Liver (tissue), 9 donors: ENCODE measurements around the gene GOLGA8A. TPM values are rescaled to one million over a fixed set of nuclear protein-coding genes. Genes with fewer than 3 reads are reported as not detected.
"Not testable (repeated sequence)": the region's sequence is repeated elsewhere in the genome, so short reads cannot be mapped to it uniquely, and the experiment has no call there.

Experiments used
- DNase-seq: peaks from one replicate; pipeline ENCODE4 v3.0.0-alpha.2; 2017; ENCODE audit warnings: low spot score
- H3K27ac ChIP-seq, 2 donors: one replicate each; pipeline ENCODE4 v1.7.0; 2013; ENCODE audit warnings: inconsistent platforms in 2 of 2, low read length in 2 of 2, control low read depth in 1 of 2, low read depth in 1 of 2, mild to moderate bottlenecking in 1 of 2
- H3K27me3 ChIP-seq, 4 donors: one replicate each; pipeline versions ENCODE4 v1.6.1 to v1.7.0; 2013; ENCODE audit warnings: low read length in 3 of 4, inconsistent platforms in 1 of 4, mild to moderate bottlenecking in 1 of 4, moderate library complexity in 1 of 4; ENCODE audit not compliant: control insufficient read depth in 4 of 4, insufficient read depth in 4 of 4
- H3K36me3 ChIP-seq, 4 donors: one replicate each; pipeline versions ENCODE4 v1.6.1 to v1.7.0; 2013; ENCODE audit warnings: low read length in 3 of 4, mild to moderate bottlenecking in 3 of 4, low read depth in 1 of 4, moderate library complexity in 1 of 4; ENCODE audit not compliant: control insufficient read depth in 4 of 4, insufficient read depth in 3 of 4
- H3K4me1 ChIP-seq, 4 donors: one replicate each; pipeline versions ENCODE4 v1.6.1 to v1.7.0; 2013; ENCODE audit warnings: low read length in 3 of 4, mild to moderate bottlenecking in 3 of 4, moderate library complexity in 1 of 4; ENCODE audit not compliant: control insufficient read depth in 4 of 4, insufficient read depth in 4 of 4
- H3K4me3 ChIP-seq, 3 donors: one replicate each; pipeline versions ENCODE4 v1.6.1 to v1.7.0; 2013; ENCODE audit warnings: low read length in 3 of 3, control low read depth in 1 of 3, low read depth in 1 of 3, mild to moderate bottlenecking in 1 of 3
- H3K9ac ChIP-seq, 2 donors: one replicate each; pipeline ENCODE4 v1.7.0; 2013; ENCODE audit warnings: low read length in 2 of 2, mild to moderate bottlenecking in 2 of 2, moderate library complexity in 2 of 2, control low read depth in 1 of 2, low read depth in 1 of 2
- H3K9me3 ChIP-seq, 4 donors: one replicate each; pipeline versions ENCODE4 v1.6.1 to v1.7.0; 2013; ENCODE audit warnings: low read length in 3 of 4; ENCODE audit not compliant: control insufficient read depth in 4 of 4
- EGR1 ChIP-seq, 2 donors: IDR thresholded peaks; 2 replicates each; pipeline ENCODE4 v1.6.1; 2016 to 2018; ENCODE audit warnings: antibody characterized with exemption in 2 of 2, low read depth in 2 of 2
- FOXA1 ChIP-seq: IDR thresholded peaks from 2 replicates; pipeline ENCODE4 v1.6.1; 2016; ENCODE audit warnings: antibody characterized with exemption
- FOXA2 ChIP-seq: IDR thresholded peaks from 2 replicates; pipeline ENCODE4 v1.6.1; 2016; ENCODE audit warnings: antibody characterized with exemption
- GABPA ChIP-seq, 2 donors: IDR thresholded peaks in 1 of 2; conservative IDR thresholded peaks in 1 of 2; 2 replicates each; pipeline ENCODE4 v1.6.1; 2016; ENCODE audit warnings: antibody characterized with exemption in 2 of 2, mild to moderate bottlenecking in 1 of 2, moderate library complexity in 1 of 2
- HNF4A ChIP-seq, 2 donors: conservative IDR thresholded peaks; 2 replicates each; pipeline ENCODE4 v1.6.1; 2016; ENCODE audit warnings: antibody characterized with exemption in 2 of 2, mild to moderate bottlenecking in 2 of 2
- HNF4G ChIP-seq: IDR thresholded peaks from 2 replicates; pipeline ENCODE4 v1.6.1; 2016; ENCODE audit warnings: antibody characterized with exemption
- JUND ChIP-seq, 2 donors: IDR thresholded peaks; 2 replicates each; pipeline ENCODE4 v1.6.1; 2016; ENCODE audit warnings: antibody characterized with exemption in 2 of 2
- NR2F2 ChIP-seq: IDR thresholded peaks from 2 replicates; pipeline ENCODE4 v1.6.1; 2016; ENCODE audit warnings: antibody characterized with exemption
- RAD21 ChIP-seq, 2 donors: IDR thresholded peaks; 2 replicates each; pipeline ENCODE4 v1.6.1; 2016; ENCODE audit warnings: antibody characterized with exemption in 2 of 2, mild to moderate bottlenecking in 2 of 2
- RXRA ChIP-seq, 2 donors: IDR thresholded peaks; 2 replicates each; pipeline ENCODE4 v1.6.1; 2017 to 2018; ENCODE audit warnings: antibody characterized with exemption in 2 of 2, mild to moderate bottlenecking in 1 of 2
- SP1 ChIP-seq: IDR thresholded peaks from 2 replicates; pipeline ENCODE4 v1.6.1; 2018; ENCODE audit warnings: antibody characterized with exemption, mild to moderate bottlenecking
- TAF1 ChIP-seq: conservative IDR thresholded peaks from 2 replicates; pipeline ENCODE4 v1.6.1; 2016; ENCODE audit warnings: antibody characterized with exemption, mild to moderate bottlenecking
- YY1 ChIP-seq: IDR thresholded peaks from 2 replicates; pipeline ENCODE4 v1.6.1; 2016; ENCODE audit warnings: antibody characterized with exemption, mild to moderate bottlenecking
- WGBS: extraction: QIAGEN DNeasy Blood & Tissue Kit; methylation state at CpG from one replicate; pipeline ENCODE4 v1.1.7; 2013; 5-methylcytosine and 5-hydroxymethylcytosine counted together
- polyA plus RNA-seq, 2 donors: library from polyadenylated mRNA; stranded (reverse) in 1 of 2; unstranded in 1 of 2; fragments of 200-250 nt in 1 of 2; fragments of >200 nt in 1 of 2; fragmentation: Nextera tagmentation in 1 of 2; extraction: Ambion mirVana in 1 of 2; gene quantifications; one replicate each; pipeline versions ENCODE4 v1.2.1 to v1.2.3, GENCODE V29; 2013 to 2015
- total RNA-seq, 2 donors: library from RNA; depleted of rRNA; stranded (reverse); fragments of >200 nt; gene quantifications; one replicate each; pipeline ENCODE4 v1.2.3, GENCODE V29; 2014
- TF ChIP-seq, protein P1 (sequence below): IDR thresholded peaks from 2 replicates; pipeline ENCODE4 v1.6.1; 2016; ENCODE audit warnings: antibody characterized with exemption
- TF ChIP-seq, protein P2 (sequence below): IDR thresholded peaks from 2 replicates; pipeline ENCODE4 v1.6.1; 2016; ENCODE audit warnings: antibody characterized with exemption
- TF ChIP-seq, protein P3 (sequence below): IDR thresholded peaks from 2 replicates; pipeline ENCODE4 v1.6.1; 2016; ENCODE audit warnings: antibody characterized with exemption
- TF ChIP-seq, protein P4 (sequence below): IDR thresholded peaks from 2 replicates; pipeline ENCODE4 v1.6.1; 2016; ENCODE audit warnings: antibody characterized with exemption, mild to moderate bottlenecking
- TF ChIP-seq, protein P5 (sequence below): fragments of 150-350 bp; IDR thresholded peaks from 2 replicates; pipeline ENCODE4 v1.5.1; 2017; ENCODE audit warnings: improper control_type of control experiment, low read depth, low read length; ENCODE audit not compliant: missing input control
- donor health status: healthy.
- donor health status: healthy.
- donor health status: healthy.
- donor health status: healthy.
- donor health status: healthy.

The GOLGA8A gene
- total and polyA plus RNA-seq, 4 donors = 2.1 to 20.6 (median 9.1) TPM

DNA sequence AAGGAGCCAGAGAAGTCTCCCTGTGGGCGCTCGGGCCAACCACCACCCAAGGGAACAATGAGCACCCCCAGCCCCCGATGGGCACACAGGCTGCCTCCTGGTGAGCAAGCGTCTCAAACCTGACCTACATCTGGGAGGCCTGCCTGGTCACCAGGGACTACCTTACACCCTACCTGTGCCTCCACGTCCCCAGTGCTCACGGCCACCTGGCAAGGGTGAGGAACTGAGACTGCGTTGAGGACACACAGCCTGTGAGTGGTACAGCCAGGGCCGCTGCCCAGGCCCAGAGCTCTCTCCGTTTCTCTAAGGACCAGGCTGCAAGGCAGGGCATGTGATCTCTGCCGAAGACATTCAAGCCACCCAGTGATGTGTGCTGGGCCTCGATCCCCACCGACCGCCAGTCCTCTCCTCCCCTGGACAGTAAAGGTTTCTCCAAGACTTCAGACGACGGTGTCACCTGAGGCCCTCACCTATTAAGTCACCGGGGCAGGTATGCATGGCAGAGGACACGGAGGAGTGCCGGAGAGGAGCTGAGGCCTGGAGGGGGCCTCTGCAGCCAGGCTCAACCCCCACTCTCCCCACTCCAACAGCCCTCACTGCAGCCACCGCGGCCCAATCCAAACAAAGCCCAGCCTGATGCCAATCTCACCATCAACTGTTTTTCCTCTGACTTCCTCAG is 2.8 kb downstream of the GOLGA8A start:
- TF ChIP-seq YY1 (no peak), JUND (IDR thresholded peaks at IDR 0.05) (no peak), SP1 (no peak), EGR1 (IDR thresholded peaks at IDR 0.05; ENCODE audit: low read depth in 2 of 2) (no peak), HNF4A (conservative IDR thresholded peaks at IDR 0.05) (no peak), RXRA (IDR thresholded peaks at IDR 0.05) (no peak), FOXA2 (no peak), RAD21 (IDR thresholded peaks at IDR 0.05) (no peak), GABPA (IDR thresholded peaks at IDR 0.05 in 1 of 2, conservative IDR thresholded peaks at IDR 0.05 in 1 of 2) (no peak), NR2F2 (no peak), HNF4G (no peak), TAF1 (no peak), FOXA1 (no peak)
- TF ChIP-seq, protein P1, sequence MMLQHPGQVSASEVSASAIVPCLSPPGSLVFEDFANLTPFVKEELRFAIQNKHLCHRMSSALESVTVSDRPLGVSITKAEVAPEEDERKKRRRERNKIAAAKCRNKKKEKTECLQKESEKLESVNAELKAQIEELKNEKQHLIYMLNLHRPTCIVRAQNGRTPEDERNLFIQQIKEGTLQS = no peak
- TF ChIP-seq, protein P2, sequence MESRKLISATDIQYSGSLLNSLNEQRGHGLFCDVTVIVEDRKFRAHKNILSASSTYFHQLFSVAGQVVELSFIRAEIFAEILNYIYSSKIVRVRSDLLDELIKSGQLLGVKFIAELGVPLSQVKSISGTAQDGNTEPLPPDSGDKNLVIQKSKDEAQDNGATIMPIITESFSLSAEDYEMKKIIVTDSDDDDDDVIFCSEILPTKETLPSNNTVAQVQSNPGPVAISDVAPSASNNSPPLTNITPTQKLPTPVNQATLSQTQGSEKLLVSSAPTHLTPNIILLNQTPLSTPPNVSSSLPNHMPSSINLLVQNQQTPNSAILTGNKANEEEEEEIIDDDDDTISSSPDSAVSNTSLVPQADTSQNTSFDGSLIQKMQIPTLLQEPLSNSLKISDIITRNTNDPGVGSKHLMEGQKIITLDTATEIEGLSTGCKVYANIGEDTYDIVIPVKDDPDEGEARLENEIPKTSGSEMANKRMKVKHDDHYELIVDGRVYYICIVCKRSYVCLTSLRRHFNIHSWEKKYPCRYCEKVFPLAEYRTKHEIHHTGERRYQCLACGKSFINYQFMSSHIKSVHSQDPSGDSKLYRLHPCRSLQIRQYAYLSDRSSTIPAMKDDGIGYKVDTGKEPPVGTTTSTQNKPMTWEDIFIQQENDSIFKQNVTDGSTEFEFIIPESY = no peak
- TF ChIP-seq, protein P3, sequence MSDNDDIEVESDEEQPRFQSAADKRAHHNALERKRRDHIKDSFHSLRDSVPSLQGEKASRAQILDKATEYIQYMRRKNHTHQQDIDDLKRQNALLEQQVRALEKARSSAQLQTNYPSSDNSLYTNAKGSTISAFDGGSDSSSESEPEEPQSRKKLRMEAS = no peak
- TF ChIP-seq, protein P4, sequence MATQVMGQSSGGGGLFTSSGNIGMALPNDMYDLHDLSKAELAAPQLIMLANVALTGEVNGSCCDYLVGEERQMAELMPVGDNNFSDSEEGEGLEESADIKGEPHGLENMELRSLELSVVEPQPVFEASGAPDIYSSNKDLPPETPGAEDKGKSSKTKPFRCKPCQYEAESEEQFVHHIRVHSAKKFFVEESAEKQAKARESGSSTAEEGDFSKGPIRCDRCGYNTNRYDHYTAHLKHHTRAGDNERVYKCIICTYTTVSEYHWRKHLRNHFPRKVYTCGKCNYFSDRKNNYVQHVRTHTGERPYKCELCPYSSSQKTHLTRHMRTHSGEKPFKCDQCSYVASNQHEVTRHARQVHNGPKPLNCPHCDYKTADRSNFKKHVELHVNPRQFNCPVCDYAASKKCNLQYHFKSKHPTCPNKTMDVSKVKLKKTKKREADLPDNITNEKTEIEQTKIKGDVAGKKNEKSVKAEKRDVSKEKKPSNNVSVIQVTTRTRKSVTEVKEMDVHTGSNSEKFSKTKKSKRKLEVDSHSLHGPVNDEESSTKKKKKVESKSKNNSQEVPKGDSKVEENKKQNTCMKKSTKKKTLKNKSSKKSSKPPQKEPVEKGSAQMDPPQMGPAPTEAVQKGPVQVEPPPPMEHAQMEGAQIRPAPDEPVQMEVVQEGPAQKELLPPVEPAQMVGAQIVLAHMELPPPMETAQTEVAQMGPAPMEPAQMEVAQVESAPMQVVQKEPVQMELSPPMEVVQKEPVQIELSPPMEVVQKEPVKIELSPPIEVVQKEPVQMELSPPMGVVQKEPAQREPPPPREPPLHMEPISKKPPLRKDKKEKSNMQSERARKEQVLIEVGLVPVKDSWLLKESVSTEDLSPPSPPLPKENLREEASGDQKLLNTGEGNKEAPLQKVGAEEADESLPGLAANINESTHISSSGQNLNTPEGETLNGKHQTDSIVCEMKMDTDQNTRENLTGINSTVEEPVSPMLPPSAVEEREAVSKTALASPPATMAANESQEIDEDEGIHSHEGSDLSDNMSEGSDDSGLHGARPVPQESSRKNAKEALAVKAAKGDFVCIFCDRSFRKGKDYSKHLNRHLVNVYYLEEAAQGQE = no peak
- TF ChIP-seq, protein P5, sequence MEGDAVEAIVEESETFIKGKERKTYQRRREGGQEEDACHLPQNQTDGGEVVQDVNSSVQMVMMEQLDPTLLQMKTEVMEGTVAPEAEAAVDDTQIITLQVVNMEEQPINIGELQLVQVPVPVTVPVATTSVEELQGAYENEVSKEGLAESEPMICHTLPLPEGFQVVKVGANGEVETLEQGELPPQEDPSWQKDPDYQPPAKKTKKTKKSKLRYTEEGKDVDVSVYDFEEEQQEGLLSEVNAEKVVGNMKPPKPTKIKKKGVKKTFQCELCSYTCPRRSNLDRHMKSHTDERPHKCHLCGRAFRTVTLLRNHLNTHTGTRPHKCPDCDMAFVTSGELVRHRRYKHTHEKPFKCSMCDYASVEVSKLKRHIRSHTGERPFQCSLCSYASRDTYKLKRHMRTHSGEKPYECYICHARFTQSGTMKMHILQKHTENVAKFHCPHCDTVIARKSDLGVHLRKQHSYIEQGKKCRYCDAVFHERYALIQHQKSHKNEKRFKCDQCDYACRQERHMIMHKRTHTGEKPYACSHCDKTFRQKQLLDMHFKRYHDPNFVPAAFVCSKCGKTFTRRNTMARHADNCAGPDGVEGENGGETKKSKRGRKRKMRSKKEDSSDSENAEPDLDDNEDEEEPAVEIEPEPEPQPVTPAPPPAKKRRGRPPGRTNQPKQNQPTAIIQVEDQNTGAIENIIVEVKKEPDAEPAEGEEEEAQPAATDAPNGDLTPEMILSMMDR = no peak
- DNase-seq = no peak

DNA sequence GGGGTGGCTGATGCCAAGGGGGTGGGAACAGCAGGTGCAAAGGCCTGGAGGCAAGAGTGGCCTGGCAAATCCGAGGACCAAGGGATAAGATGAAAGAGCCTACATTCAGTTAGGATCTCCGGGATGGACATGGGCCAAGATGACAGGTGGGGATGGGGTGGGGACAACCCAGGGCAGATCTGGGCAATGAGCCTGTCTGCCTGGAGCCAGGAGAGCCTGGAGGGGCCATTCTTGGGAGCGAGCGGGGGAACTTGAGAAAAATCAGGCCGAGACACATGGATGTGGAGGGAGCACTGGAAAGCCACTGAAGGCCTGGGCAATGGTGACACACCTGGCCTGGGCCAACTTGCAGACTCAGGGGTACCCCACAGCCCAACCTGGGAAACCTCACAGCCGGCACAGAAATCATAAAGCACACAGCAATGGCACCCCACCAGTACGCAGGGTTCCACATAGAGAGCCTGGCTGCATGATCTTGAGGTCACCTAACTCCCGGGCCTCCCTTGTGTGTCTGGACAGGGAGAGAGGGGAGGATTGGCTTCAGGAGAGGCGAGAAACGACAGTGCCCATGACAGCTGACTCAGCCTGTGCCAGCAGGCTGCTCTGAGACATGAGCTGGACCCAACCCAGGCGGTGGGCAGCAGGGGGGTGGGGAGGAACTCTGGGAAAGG is 3.5 kb downstream of the GOLGA8A start:
- not testable (repeated sequence) for DNase-seq, H3K9ac ChIP-seq
- 83% methylated on average over 11 of the region's 11 CpGs for WGBS

More for the DNA sequence above, 2.8 kb downstream of the GOLGA8A start:
- no peak overlapping the region for H3K27ac ChIP-seq
- H3K9me3 ChIP-seq = no peaks in the 10 kb centered on the region
- H3K4me3 ChIP-seq = no peak overlapping the region
- H3K27me3 ChIP-seq = peaks cover 0 to 5% (median 0%) of the 10 kb centered on the region in 4 donors
- no peaks in the 10 kb centered on the region for H3K36me3 ChIP-seq
- no peak overlapping the region for H3K9ac ChIP-seq
- H3K4me1 ChIP-seq = peaks cover 0 to 12% (median 7%) of the 10 kb centered on the region in 4 donors
- 91% methylated on average over 20 of the region's 20 CpGs for WGBS

DNA sequence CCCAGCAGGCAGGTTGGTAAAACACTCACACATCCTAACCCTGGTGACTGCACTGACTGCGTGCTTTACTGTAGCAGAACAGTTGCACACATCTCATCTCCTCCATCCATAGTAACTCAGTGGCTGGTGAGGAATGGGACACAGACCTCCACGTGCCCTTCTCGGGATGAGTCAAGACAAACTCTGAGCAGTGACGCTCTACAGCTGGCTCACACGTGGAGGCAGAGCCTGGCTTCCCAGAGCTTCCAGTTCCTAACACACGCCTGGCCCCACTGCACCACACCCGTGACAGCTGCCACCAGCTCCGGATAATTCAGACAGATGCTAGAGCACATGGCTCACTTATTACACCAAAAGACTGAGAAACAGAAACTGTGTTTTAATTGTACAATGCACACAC is 7.0 kb downstream of the GOLGA8A start:
- WGBS = 79% methylated on average over 8 of the region's 8 CpGs

More for the DNA sequence above, 3.5 kb downstream of the GOLGA8A start:
- not testable (repeated sequence) for H3K36me3 ChIP-seq, H3K4me3 ChIP-seq, H3K27me3 ChIP-seq, H3K27ac ChIP-seq, H3K9me3 ChIP-seq
- H3K4me1 ChIP-seq = peaks cover 0 to 12% (median 7%) of the 10 kb centered on the region in 4 donors

More for the DNA sequence above, 7.0 kb downstream of the GOLGA8A start:
- H3K9ac ChIP-seq, H3K9me3 ChIP-seq, DNase-seq, H3K4me1 ChIP-seq, H3K36me3 ChIP-seq, H3K4me3 ChIP-seq, H3K27me3 ChIP-seq, H3K27ac ChIP-seq: not testable (repeated sequence)
